Measurements from ENCODE around the gene MAN2C1. TPM values are rescaled to one million over a fixed set of nuclear protein-coding genes. Genes with fewer than 3 reads are reported as not detected.
"Not testable (repeated sequence)": the region's sequence is repeated elsewhere in the genome, so short reads cannot be mapped to it uniquely, and the experiment has no call there.

The MAN2C1 gene
- total RNA-seq, 1 donor from 2014 or later: 102 TPM

- Histone ChIP-seq H3K4me3 (ENCODE audit: low read depth, low read length) (no peak overlapping the region), H3K36me3 (ENCODE audit: control insufficient read depth, insufficient read depth, low read length) (peaks cover 29% of the 10 kb centered on the region), H3K27me3 (ENCODE audit: control insufficient read depth, insufficient read depth, low read length) (no peaks in the 10 kb centered on the region)
- no peak for TF ChIP-seq CTCF (IDR thresholded peaks at IDR 0.05; ENCODE audit: insufficient read depth, low read length, severe bottlenecking)
- FAIRE-seq (no peak), DNase-seq (ENCODE audit: low read depth) (peak; percentile 4)
Measured at GRCh38 chr15:75397494-75397893, 29.1 kb upstream of the MAN2C1 start.

- H3K27me3 ChIP-seq (ENCODE audit: control insufficient read depth, insufficient read depth, low read length): no peaks in the 10 kb centered on the region
- no peak for FAIRE-seq
- peaks cover 43% of the 10 kb centered on the region for H3K36me3 ChIP-seq (ENCODE audit: control insufficient read depth, insufficient read depth, low read length)
Measured at GRCh38 chr15:75389791-75390382, 21.5 kb upstream of the MAN2C1 start.

GRCh38 chr15:75383986-75384385 lies 15.6 kb upstream of the MAN2C1 start:
- FAIRE-seq: peak; percentile 52
- H3K36me3 ChIP-seq (ENCODE audit: control insufficient read depth, insufficient read depth, low read length): peaks cover 32% of the 10 kb centered on the region

More at GRCh38 chr15:75389791-75390382, 21.5 kb upstream of the MAN2C1 start:
- H3K4me3 ChIP-seq (ENCODE audit: low read depth, low read length): no peak overlapping the region
- DNase-seq (ENCODE audit: low read depth): no peak
- TF ChIP-seq CTCF (IDR thresholded peaks at IDR 0.05; ENCODE audit: insufficient read depth, low read length, severe bottlenecking): no peak

GRCh38 chr15:75380773-75381172 lies 12.4 kb upstream of the MAN2C1 start:
- Histone ChIP-seq H3K36me3 (ENCODE audit: control insufficient read depth, insufficient read depth, low read length) (peaks cover 16% of the 10 kb centered on the region), H3K4me3 (ENCODE audit: low read depth, low read length) (no peak overlapping the region), H3K27me3 (ENCODE audit: control insufficient read depth, insufficient read depth, low read length) (no peaks in the 10 kb centered on the region)
- TF ChIP-seq CTCF (IDR thresholded peaks at IDR 0.05; ENCODE audit: insufficient read depth, low read length, severe bottlenecking): no peak
- no peak for DNase-seq (ENCODE audit: low read depth)
- no peak for FAIRE-seq

More at GRCh38 chr15:75383986-75384385, 15.6 kb upstream of the MAN2C1 start:
- not testable (repeated sequence) for H3K4me3 ChIP-seq (ENCODE audit: low read depth, low read length); DNase-seq (ENCODE audit: low read depth); H3K27me3 ChIP-seq (ENCODE audit: control insufficient read depth, insufficient read depth, low read length)

- H3K27me3 ChIP-seq (ENCODE audit: control insufficient read depth, insufficient read depth, low read length): no peaks in the 10 kb centered on the region
- TF ChIP-seq CTCF (IDR thresholded peaks at IDR 0.05; ENCODE audit: insufficient read depth, low read length, severe bottlenecking): no peak
- DNase-seq (ENCODE audit: low read depth): no peak
- no peak for FAIRE-seq
- H3K4me3 ChIP-seq (ENCODE audit: low read depth, low read length): no peak overlapping the region
- peaks cover 12% of the 10 kb centered on the region for H3K36me3 ChIP-seq (ENCODE audit: control insufficient read depth, insufficient read depth, low read length)
Measured at GRCh38 chr15:75371901-75372688, 3.7 kb upstream of the MAN2C1 start.

GRCh38 chr15:75371486-75371885 lies 3.1 kb upstream of the MAN2C1 start:
- peak; percentile 74 for DNase-seq (ENCODE audit: low read depth)
- no peak for FAIRE-seq
- Histone ChIP-seq H3K4me3 (ENCODE audit: low read depth, low read length) (no peak overlapping the region), H3K36me3 (ENCODE audit: control insufficient read depth, insufficient read depth, low read length) (peaks cover 18% of the 10 kb centered on the region), H3K27me3 (ENCODE audit: control insufficient read depth, insufficient read depth, low read length) (no peaks in the 10 kb centered on the region)
- no peak for TF ChIP-seq CTCF (IDR thresholded peaks at IDR 0.05; ENCODE audit: insufficient read depth, low read length, severe bottlenecking)

All from bronchial epithelial cell (primary cell).